Activated gamma-delta T cell treated with Interleukin-2 at 50 U/mL for 16 hours (primary cell): Measurements from ENCODE around the gene TNFRSF14.
"Not testable (repeated sequence)": the region's sequence is repeated elsewhere in the genome, so short reads cannot be mapped to it uniquely, and the experiment has no call there.

Experiments used
- DNase-seq: peaks from one replicate; pipeline ENCODE4 v3.0.0-alpha.2; 2020

TNFRSF14 gene

DNA sequence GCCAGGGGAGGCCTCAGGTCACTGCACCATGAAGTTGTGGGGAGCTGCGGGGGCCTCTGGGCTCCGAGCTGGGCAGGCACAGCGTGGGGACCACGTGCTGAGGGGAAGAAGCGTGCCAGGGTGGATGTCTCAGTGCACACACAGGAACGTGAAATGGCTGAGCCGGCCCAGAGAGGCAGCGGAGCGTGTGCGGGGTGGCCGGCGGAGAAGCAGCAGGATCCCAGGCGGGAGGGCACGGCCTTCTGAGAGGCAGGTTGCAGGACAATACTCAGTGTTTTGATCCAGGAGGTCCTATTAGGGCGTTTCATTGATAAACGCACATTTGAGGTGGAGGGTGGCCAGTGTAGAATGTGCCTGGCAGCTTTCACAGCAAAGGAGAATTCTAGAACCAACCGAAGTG is 12.9 kb downstream of the TNFRSF14 start:
- no peak for DNase-seq

DNA sequence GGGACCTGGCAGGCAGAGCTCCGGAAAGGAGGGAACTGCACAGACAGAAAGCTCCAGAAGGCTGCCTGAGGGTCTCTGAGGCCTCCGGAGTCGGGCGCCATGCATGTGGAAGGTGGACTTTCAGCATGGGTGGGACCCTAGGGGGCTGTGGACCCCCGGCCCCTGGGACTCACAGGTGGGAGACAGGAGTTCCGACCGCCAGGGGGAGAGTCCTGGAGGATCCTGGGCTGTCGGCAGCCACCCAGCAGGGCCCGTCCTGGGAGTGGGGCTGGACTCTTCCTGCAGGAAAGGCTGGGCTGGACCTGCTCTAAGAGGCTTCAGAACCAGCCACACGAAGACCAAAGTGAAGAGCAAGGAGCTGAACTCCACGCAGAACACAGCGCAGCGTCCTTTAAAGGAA is 13.5 kb downstream of the TNFRSF14 start:
- DNase-seq, result not testable (repeated sequence)

GRCh38 chr1:2570332-2570731 is 14.2 kb downstream of the TNFRSF14 start:
- no peak for DNase-seq

GRCh38 chr1:2571348-2571747 is 15.2 kb downstream of the TNFRSF14 start:
- DNase-seq, result no peak

DNA sequence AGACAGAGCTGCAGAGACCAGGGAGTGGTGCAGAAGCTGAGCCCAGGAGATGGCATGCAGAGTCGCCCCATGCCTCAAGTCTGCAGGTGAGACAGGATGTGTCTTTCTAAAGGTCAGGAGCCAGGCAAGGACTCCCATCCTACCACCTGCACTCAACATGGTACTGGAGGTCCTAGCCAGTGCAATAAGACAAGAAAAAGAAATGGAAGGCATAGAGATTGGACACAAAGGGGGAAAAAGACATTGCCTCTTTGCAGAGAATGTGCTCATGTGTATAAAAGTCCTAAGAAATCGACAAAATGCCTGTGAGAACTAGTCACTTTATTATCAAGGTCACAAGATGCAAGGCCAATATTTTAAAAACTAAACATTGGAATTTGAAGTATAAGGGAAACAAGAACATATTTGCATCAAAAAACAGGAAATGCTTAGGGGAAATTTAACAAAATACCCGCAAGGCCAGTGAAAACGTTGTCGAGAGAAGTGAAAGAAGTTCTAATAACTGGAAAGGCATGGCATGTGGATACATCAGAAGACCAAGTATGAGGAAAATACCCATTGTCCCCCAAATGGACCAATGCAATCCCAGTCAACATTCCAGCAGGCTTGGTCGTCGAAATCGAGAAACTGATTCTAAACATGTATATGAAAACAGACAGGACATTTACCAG is 17.2 kb downstream of the TNFRSF14 start:
- DNase-seq, result no peak

DNA sequence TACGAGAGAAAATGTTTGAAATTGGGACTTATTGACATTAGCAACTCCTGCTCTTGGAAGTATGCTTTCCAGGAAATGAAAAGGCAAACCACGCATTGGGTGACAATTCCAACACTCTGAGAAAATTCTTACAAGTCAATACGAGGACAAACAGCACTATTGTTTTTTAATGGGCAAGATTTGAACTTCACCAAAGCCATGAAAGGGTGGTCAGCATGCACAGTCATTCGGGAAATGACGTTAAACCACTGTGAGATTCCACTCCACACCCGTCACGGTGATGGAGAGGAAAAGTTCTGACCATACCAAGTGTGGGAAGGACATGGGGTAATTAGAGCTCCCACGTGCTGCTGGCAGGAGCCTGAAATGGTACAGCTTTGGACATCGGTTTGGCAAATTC is 18.2 kb downstream of the TNFRSF14 start:
- DNase-seq, result no peak

DNA sequence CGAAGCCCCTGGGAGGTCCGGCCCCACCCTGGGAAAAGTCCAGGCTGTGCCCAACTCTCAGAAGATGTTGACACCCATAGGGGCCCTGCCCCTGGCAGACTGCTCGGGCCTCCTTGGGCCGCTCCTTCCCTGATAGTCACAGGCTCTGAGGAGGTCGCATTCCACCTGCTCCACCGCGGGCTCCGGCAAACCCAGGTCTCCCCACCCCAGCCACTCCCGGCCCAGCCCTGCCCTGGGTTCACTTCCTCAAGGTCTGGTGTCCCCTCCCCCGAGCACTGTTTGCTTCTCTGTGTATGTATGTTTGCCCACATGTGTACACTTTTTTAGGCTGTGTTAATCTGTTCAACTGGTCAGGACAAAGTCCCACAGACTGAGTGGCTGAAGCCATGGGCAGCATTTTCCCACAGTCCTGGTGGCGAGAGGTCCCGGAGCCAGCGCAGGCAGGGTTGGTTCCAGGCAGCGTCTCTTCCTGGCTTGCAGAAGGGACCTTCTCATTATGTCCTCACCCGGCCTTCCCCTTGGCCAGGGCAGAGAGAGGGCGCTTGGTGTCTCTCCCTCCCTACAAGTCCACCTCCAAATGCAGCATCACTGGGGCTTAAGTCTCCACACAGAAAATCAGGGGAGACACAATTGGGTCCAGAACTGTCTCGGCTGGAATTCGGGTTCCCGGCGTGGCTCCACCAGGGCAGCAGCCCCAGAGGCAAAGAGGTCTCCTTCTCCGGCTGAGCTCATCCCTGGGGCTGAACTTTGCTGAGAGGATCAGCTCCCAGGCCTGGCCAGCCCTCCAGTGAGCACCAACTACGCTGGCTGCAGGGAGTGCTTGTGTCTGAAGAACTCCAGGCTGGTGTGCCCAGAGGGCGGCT is 19.9 kb downstream of the TNFRSF14 start:
- no peak for DNase-seq

DNA sequence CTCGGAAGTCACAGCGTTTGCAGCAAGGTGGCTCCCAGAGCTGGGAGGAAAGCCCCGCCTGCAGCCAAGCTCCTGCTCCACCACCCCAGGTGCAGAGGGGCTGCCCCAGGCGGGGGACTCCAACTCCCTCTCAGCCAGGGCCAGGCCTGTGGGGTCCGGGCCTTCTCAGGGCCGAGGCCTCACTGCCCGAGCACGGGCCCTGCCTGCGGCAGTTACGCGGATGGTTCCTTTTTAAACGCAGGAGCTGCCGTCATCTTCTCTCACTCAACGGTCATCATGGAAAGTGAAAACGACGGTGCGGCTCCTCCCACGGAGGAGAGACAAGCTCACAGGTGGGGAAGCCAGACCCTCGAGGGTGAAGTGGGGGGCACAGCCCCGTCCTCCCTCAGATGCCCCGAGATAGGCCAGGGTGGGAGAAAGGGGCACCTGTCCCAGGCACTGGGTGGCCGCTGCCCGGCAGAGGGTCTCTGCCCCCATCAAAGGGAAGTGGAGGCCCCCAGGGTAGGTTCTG is 21.4 kb downstream of the TNFRSF14 start:
- DNase-seq, result not testable (repeated sequence)

- DNase-seq, result no peak
These were observed 22.6 kb downstream of the TNFRSF14 start for GRCh38 chr1:2578758-2579118.

- no peak for DNase-seq
These were observed 24.5 kb downstream of the TNFRSF14 start for GRCh38 chr1:2580691-2581090.

- DNase-seq, result no peak
These were observed 26.2 kb downstream of the TNFRSF14 start for GRCh38 chr1:2582391-2582790.

GRCh38 chr1:2583331-2583791 is 27.2 kb downstream of the TNFRSF14 start:
- DNase-seq, result no peak

GRCh38 chr1:2583871-2584351 is 27.7 kb downstream of the TNFRSF14 start:
- DNase-seq, result no peak

DNA sequence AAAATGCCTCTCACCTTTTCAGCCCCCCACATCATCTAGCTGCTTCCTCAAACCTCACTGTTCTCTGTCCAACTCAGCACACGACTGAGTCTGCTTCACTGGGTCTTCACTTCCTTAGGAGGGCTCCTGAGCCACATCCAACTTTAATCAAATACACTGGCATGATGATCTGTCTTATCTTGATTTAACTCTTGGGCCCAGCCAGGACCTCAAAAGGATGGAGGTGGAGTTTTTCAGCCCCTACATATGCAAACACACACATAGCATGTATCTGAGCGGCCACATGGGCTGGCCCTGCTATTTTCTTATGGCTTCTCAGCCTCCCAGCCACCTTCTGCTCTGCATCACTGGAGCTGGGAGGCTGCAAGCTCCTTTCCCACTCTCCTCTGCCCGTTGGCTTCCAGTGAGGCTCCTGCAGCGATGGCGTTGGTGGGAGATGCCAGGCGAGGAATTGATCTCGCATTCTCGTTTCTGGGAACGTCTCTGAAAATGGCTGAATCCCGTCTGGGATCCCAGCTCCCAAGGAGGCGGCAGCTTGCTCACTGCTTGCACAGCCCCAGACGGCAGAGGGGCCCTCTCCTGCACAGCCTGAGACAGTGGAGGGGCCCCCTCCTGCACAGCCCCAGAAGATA is 28.6 kb downstream of the TNFRSF14 start:
- DNase-seq, result no peak

DNA sequence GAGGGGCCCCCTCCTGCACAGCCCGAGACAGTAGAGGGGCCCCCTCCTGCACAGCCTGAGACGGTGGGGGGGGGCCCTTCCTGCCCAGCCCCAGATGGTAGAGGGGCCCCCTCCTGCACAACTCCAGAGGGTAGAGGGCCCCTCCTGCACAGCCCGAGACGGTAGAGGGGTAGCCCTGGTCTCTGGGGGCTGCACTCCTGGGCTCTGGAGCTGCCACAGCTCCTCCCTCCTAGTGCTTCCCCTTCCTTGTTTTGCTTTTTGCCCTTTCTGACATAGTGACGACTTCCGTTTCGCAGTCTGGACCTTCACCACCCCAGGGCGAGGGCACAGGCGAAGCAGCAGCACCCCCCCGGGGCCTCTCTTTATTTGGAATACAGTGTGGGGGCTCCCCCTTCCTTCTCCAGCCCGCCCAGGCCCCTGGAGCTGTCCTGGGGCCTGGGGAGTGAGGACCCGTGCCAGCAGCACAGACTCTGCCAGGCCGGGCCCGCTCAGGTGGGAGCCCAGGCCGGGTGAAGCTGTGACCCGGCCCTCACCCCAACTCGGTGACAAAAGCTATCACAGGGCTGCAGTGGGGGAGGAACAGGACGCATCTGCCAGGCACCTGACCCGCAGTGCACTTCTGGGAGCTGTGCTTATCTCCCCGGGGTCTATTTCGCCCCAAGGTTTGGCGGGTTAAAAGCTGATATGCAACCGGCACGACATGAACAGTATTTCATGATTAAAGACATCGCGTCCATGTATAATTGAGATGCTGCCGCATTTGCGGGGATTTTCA is 29.3 kb downstream of the TNFRSF14 start:
- peak; percentile 66 for DNase-seq

DNA sequence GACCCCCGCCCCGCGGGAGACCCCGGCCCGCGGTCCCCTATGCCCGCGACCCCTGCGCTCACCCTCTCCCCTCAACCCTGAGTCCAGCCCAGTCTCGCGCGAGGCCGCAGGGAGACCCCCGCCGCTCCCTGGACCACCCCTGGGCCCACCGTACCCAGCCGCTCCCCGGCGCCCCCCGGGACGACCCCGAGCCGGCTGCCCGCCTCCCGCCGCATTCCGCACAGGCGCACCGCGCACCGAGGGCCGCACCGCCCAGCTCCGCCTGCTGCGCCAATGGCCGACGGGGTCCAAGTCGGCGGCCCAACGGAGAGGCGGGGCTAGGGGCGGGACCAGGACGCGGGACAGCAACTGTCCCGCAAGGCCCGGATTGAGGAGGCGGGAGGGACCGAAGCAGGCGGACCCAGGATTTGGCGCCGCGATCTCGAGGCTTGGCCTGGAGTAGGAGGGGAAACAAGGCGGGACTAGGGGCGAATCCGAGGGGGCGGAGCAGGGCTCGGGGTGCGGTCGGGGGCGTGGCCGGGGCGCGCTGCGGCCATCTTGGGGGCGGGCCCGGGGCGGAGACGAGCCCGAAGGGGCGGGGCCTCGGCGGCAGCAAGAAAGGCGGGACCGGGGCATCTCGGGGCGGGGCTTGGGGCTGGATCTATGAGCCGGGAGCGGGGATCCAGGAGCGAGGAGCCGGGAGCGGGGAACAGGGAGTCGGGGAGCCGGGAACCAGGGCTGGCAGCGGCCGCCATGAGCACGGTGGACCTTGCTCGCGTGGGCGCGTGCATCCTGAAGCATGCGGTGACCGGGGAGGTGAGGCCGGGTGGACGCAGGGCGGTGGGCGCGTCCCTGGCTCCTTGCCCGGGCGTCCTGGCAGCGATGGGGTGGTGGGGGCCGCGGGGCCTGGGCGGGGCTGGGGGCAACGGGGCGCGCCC is 30.2 kb downstream of the TNFRSF14 start, which contains the start of gene PRXL2B:
PRXL2B (plus strand) TSS at position 624 of the 917 bp plus-strand sequence; CDS start at position 733, 109 bp downstream.
- peak; percentile 96 for DNase-seq

DNA sequence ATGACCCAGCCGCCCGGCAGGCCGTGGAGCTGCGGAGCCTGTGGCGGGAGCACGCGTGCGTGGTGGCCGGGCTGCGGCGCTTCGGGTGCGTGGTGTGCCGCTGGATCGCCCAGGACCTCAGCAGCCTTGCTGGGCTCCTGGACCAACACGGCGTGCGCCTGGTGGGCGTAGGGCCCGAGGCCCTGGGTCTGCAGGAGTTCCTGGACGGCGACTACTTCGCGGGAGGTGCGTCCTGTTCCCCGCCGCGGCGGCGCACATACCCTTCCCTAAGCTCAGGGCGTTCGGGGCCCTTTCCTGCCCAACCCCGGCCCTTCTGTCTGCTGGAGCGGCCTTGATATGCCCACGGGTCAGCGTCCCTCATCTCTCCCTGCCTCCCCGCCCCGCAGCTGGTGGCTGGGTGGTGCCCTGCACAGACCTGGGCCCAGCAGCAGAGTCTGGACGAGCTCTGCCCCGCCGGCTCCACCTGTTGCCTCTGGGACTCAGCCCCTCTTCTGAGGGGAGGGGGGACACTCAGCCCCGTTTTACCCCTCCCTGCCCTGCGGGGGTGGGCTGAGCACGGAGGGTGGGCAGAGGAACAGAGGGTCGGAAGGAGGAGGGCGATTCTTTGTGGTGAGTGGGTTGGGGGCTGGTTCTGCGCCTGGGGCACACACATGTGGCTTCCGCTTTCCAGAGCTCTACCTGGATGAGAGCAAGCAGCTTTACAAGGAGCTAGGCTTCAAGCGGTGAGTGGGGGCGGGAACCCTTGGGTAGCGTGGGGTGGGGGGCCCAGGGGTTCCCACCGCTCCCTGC is 31.1 kb downstream of the TNFRSF14 start:
- peak; percentile 22 for DNase-seq

GRCh38 chr1:2587860-2588571 is 31.8 kb downstream of the TNFRSF14 start:
- DNase-seq, result no peak

- no peak for DNase-seq
These were observed 32.7 kb downstream of the TNFRSF14 start for GRCh38 chr1:2588661-2589430.
